ENCODE data around the gene NKX2-2. TPM values are rescaled to one million over a fixed set of nuclear protein-coding genes. Genes with fewer than 3 reads are reported as not detected.

NKX2-2 gene
- total and polyA plus RNA-seq, 2 of the 8 experiments (the other 6 are each of a cell fraction or from before 2014, with no cell fraction given), result not detected

- no peak for TF ChIP-seq CHD7 (IDR thresholded peaks at IDR 0.05; ENCODE audit: insufficient replicate concordance, low read length)
Measured at GRCh38 chr20:21504323-21504722, 9.5 kb downstream of the NKX2-2 start (continued).
